PC-3 (cell line): ENCODE measurements around the gene NPTX1. TPM values are rescaled to one million over a fixed set of nuclear protein-coding genes. Genes with fewer than 3 reads are reported as not detected.

ENCODE experiments used
- ATAC-seq: fragments of 200-7000 bp; cut with Tn5 transposase; 2 replicates; pipeline ENCODE4 v1.9.1; 2020; ENCODE audit warnings: mild to moderate bottlenecking, moderate library complexity
- BruUV-seq: library from RNA; stranded (reverse); fragments of 400-500 nt; replicated peaks from 2 replicates; lab custom pipeline; 2021; lab: Mats Ljungman, UMichigan
- CTCF ChIA-PET: fragments of 300-600 bp; sonication (Branson Sonifier 250); formaldehyde crosslinking; loops from one replicate; lab custom pipeline; 2022; ENCODE audit warnings: antibody characterized with exemption; lab: Charles Lee
- POLR2A ChIA-PET: fragments of 300-600 bp; sonication (Branson Sonifier 250); formaldehyde crosslinking; loops from one replicate; lab custom pipeline; 2022; ENCODE audit warnings: antibody characterized with exemption; ENCODE audit not compliant: unreplicated experiment; lab: Charles Lee
- DNase-seq: peaks from one replicate; pipeline ENCODE4 v3.0.0-alpha.2; 2015
- H2AFZ ChIP-seq: fragments of 300-600 bp; sonication (generic); 2 replicates; pipeline ENCODE4 v1.6.0; 2016; ENCODE audit warnings: antibody characterized with exemption, low read length
- H3F3A ChIP-seq: fragments of 300-600 bp; sonication (generic); one replicate; pipeline ENCODE4 v1.6.0; 2017; ENCODE audit warnings: antibody characterized with exemption, low read length, control low read depth, mild to moderate bottlenecking; ENCODE audit not compliant: unreplicated experiment
- H3K27ac ChIP-seq: fragments of 300-600 bp; sonication (generic); 2 replicates; pipeline ENCODE4 v1.5.1; 2016; ENCODE audit warnings: mild to moderate bottlenecking, low read length
- H3K27me3 ChIP-seq: fragments of 300-600 bp; sonication (generic); 2 replicates; pipeline ENCODE4 v1.6.1; 2016; ENCODE audit warnings: low read length, mixed read lengths
- H3K36me3 ChIP-seq: fragments of 300-600 bp; sonication (generic); 2 replicates; pipeline ENCODE4 v1.6.1; 2016; ENCODE audit warnings: low read depth, mixed run types, low read length, mixed read lengths
- H3K4me1 ChIP-seq: fragments of 300-600 bp; sonication (generic); 2 replicates; pipeline ENCODE4 v1.5.1; 2016; ENCODE audit warnings: low read length; ENCODE audit not compliant: insufficient read depth
- H3K4me2 ChIP-seq: fragments of 300-600 bp; sonication (generic); 2 replicates; pipeline ENCODE4 v1.6.0; 2016; ENCODE audit warnings: low read length
- H3K4me3 ChIP-seq: fragments of 300-600 bp; sonication (generic); 2 replicates; pipeline ENCODE4 v1.5.1; 2016; ENCODE audit warnings: mild to moderate bottlenecking, low read length, mixed read lengths
- H3K79me2 ChIP-seq: fragments of 300-600 bp; sonication (generic); 2 replicates; pipeline ENCODE4 v1.6.1; 2017; ENCODE audit warnings: low read length, mixed read lengths
- H3K9ac ChIP-seq: fragments of 300-600 bp; sonication (generic); 2 replicates; pipeline ENCODE4 v1.6.0; 2016; ENCODE audit warnings: mild to moderate bottlenecking, low read length
- H3K9me2 ChIP-seq: fragments of 300-600 bp; sonication (generic); replicated peaks from 2 replicates; pipeline ENCODE4 v1.6.1; 2016; ENCODE audit warnings: mixed run types, low read length, mixed read lengths
- H3K9me3 ChIP-seq: fragments of 300-600 bp; sonication (generic); 2 replicates; pipeline ENCODE4 v1.6.1; 2016; ENCODE audit warnings: low read length, mixed read lengths
- H4K20me1 ChIP-seq: fragments of 300-600 bp; sonication (generic); 2 replicates; pipeline ENCODE4 v1.6.1; 2016; ENCODE audit warnings: low read length, mixed read lengths
- EZH2 ChIP-seq: fragments of 300-600 bp; sonication (generic); IDR thresholded peaks from one replicate; pipeline ENCODE4 v1.6.1; 2017; ENCODE audit warnings: antibody characterized with exemption, mild to moderate bottlenecking, low read length; ENCODE audit not compliant: unreplicated experiment
- EZH2phosphoT487 ChIP-seq: fragments of 300-600 bp; sonication (generic); IDR thresholded peaks from 2 replicates; pipeline ENCODE4 v1.6.1; 2018; ENCODE audit warnings: mild to moderate bottlenecking, antibody characterized with exemption, low read length, borderline replicate concordance
- intact Hi-C: fragments of 100-400 bp; cut with micrococcal nuclease; formaldehyde crosslinking; loops from 2 replicates; pipeline ENCODE4 v1.9.0; 2023
- total RNA-seq: library from RNA; depleted of rRNA; stranded (reverse); fragments of >200 nt; gene quantifications from 2 replicates; pipeline ENCODE4 v1.2.3, GENCODE V29; 2014
- TF ChIP-seq, protein P1 (sequence below): fragments of 300-600 bp; sonication (generic); conservative IDR thresholded peaks from 2 replicates; pipeline ENCODE4 v1.5.1; 2017; ENCODE audit warnings: antibody characterized with exemption, low read depth, mild to moderate bottlenecking, low read length

The NPTX1 gene
- total RNA-seq, 1 experiment from 2014 or later: 0.55 TPM

DNA sequence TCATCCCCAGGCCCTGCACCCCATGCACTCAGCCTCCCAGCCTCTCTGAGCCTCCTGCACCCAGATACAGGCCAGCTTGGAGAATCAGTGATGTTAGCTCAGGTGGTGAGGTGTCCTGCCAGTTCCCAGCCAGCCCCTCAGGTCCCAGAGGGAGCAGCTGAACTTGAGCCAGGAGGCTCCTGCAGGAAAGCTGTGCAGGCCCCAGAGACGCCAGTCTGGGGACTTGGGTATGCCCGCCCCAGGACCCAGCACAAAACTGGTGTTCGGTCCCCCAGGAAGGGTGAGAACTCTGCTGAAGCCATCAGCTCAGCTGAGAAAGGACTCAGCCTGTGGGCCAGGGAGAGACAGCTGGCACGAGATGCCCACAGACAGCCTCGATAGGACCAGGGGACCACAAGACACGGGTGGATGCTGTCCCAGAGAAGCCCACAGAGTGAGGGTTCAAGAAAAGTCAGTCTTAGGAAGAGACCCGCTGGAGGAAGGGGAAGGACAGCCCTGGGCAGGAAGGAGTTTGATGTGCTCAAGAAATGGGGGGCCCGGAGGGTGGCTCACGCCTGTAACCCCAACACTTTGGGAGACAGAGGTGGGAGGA is 50.5 kb downstream of the NPTX1 start:
- H4K20me1 ChIP-seq: no peaks in the 10 kb centered on the region
- H3K79me2 ChIP-seq: no peaks in the 10 kb centered on the region
- H3K9ac ChIP-seq: no peak overlapping the region
- H3K9me2 ChIP-seq: no peaks in the 10 kb centered on the region
- ATAC-seq (no peak), DNase-seq (no peak)
- H3K27ac ChIP-seq: no peak overlapping the region
- no peaks in the 10 kb centered on the region; the same call in 1 of the 2 replicates for H3K4me1 ChIP-seq
- H3F3A ChIP-seq: no peaks in the 10 kb centered on the region
- H3K4me2 ChIP-seq: no peak overlapping the region
- TF ChIP-seq EZH2phosphoT487 (no peak), EZH2 (no peak)
- TF ChIP-seq, protein P1, sequence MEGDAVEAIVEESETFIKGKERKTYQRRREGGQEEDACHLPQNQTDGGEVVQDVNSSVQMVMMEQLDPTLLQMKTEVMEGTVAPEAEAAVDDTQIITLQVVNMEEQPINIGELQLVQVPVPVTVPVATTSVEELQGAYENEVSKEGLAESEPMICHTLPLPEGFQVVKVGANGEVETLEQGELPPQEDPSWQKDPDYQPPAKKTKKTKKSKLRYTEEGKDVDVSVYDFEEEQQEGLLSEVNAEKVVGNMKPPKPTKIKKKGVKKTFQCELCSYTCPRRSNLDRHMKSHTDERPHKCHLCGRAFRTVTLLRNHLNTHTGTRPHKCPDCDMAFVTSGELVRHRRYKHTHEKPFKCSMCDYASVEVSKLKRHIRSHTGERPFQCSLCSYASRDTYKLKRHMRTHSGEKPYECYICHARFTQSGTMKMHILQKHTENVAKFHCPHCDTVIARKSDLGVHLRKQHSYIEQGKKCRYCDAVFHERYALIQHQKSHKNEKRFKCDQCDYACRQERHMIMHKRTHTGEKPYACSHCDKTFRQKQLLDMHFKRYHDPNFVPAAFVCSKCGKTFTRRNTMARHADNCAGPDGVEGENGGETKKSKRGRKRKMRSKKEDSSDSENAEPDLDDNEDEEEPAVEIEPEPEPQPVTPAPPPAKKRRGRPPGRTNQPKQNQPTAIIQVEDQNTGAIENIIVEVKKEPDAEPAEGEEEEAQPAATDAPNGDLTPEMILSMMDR: no peak
- no peaks in the 10 kb centered on the region for H3K36me3 ChIP-seq
- POLR2A ChIA-PET: no interaction called here
- intact Hi-C loops: loop anchor here (5.0 kb wide), 1 partner anchor 546 kb away; no protein-coding TSS in a partner anchor
- no peaks in the 10 kb centered on the region for H3K27me3 ChIP-seq
- no peak overlapping the region for H2AFZ ChIP-seq
- H3K4me3 ChIP-seq: no peak overlapping the region
- no TSS peak for BruUV-seq
- CTCF ChIA-PET: no interaction called here
- H3K9me3 ChIP-seq: no peaks in the 10 kb centered on the region

- H4K20me1 ChIP-seq: no peaks in the 10 kb centered on the region
- TF ChIP-seq EZH2: no peak
- no peak for TF ChIP-seq EZH2phosphoT487
- TF ChIP-seq, protein P1: no peak
- BruUV-seq: no TSS peak
- H3K4me1 ChIP-seq: no peaks in the 10 kb centered on the region; the same call in 1 of the 2 replicates
- ChIA-PET POLR2A (no interaction called here), CTCF (no interaction called here)
- no peak overlapping the region for H3K27ac ChIP-seq
- H3K9me2 ChIP-seq: no peaks in the 10 kb centered on the region
- no peak overlapping the region for H2AFZ ChIP-seq
- no peak overlapping the region for H3K9ac ChIP-seq
- H3F3A ChIP-seq: no peaks in the 10 kb centered on the region
- DNase-seq (no peak), ATAC-seq (no peak)
- no peak overlapping the region for H3K4me2 ChIP-seq
- H3K79me2 ChIP-seq: no peaks in the 10 kb centered on the region
- H3K27me3 ChIP-seq: no peaks in the 10 kb centered on the region
- H3K4me3 ChIP-seq: no peak overlapping the region
- no peaks in the 10 kb centered on the region for H3K9me3 ChIP-seq
- H3K36me3 ChIP-seq: no peaks in the 10 kb centered on the region; the same call in 1 of the 2 replicates
- intact Hi-C loops: loop anchor here (5.0 kb wide), 1 partner anchor 547 kb away; no protein-coding TSS in a partner anchor
Measured at GRCh38 chr17:80424878-80425765, 51.3 kb downstream of the NPTX1 start.
